ENCODE measurements around the gene MUC5AC.

The MUC5AC gene

GRCh38 chr11:1228101-1228821 lies 70.5 kb downstream of the MUC5AC start:
- Histone ChIP-seq H3K36me3 (ENCODE audit: insufficient read depth, low read length) (no peaks in the 10 kb centered on the region), H3K4me1 (ENCODE audit: insufficient read depth, low read length) (no peaks in the 10 kb centered on the region), H4K20me1 (ENCODE audit: insufficient read depth, low read length) (peaks cover 8% of the 10 kb centered on the region), H3K27ac (ENCODE audit: low read length) (no peak overlapping the region), H3K79me2 (ENCODE audit: insufficient read depth, low read length) (no peaks in the 10 kb centered on the region), H3K9me3 (ENCODE audit: insufficient read depth, low read length, severe bottlenecking) (no peaks in the 10 kb centered on the region), H3K4me2 (ENCODE audit: insufficient read depth, low read length) (no peak overlapping the region), H3K4me3 (ENCODE audit: low read depth in 1 of 2, low read length in 2 of 2) (no peak overlapping the region), H2AFZ (ENCODE audit: low read depth, low read length) (no peak overlapping the region), H3K27me3 (ENCODE audit: insufficient read depth, low read length, poor library complexity) (no peaks in the 10 kb centered on the region), H3K9ac (ENCODE audit: low read depth, low read length) (no peak overlapping the region)
- no peak; the same call in 2 of the 3 replicates for ATAC-seq (ENCODE audit: insufficient read depth, low read depth)
- DNase-seq: no peak
- no peak for TF ChIP-seq EZH2 (IDR thresholded peaks at IDR 0.05; ENCODE audit: borderline replicate concordance, low read depth, low read length, severe bottlenecking)
- TF ChIP-seq, protein P1, sequence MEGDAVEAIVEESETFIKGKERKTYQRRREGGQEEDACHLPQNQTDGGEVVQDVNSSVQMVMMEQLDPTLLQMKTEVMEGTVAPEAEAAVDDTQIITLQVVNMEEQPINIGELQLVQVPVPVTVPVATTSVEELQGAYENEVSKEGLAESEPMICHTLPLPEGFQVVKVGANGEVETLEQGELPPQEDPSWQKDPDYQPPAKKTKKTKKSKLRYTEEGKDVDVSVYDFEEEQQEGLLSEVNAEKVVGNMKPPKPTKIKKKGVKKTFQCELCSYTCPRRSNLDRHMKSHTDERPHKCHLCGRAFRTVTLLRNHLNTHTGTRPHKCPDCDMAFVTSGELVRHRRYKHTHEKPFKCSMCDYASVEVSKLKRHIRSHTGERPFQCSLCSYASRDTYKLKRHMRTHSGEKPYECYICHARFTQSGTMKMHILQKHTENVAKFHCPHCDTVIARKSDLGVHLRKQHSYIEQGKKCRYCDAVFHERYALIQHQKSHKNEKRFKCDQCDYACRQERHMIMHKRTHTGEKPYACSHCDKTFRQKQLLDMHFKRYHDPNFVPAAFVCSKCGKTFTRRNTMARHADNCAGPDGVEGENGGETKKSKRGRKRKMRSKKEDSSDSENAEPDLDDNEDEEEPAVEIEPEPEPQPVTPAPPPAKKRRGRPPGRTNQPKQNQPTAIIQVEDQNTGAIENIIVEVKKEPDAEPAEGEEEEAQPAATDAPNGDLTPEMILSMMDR (IDR thresholded peaks at IDR 0.05; ENCODE audit: borderline replicate concordance, extremely low read depth, low read length, poor library complexity, severe bottlenecking): no peak

DNA sequence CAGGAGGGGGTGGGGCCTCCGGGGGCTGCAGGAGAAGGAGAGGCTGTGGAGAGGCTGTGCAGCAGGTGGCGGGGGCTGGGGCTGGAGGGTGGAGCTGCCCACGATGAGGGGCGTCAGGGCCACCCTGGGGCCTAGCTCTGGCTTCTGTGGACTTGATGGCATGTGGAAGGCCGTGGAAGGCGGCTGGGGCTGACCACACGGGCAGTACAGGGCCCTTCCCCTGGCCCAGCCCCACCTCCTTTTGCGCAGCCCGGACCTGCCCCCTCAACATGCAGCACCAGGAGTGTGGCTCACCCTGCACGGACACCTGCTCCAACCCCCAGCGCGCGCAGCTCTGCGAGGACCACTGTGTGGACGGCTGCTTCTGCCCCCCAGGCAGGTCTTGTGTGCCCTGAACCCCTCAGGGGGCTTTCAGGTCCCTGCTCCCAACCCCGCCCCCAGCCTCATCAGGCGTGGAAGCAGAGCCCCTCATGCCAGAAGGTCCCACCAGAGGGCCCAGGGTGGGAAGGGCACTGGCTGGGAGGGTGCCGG lies 71.2 kb downstream of the MUC5AC start:
- Histone ChIP-seq H3K36me3 (ENCODE audit: insufficient read depth, low read length) (no peaks in the 10 kb centered on the region), H3K9ac (ENCODE audit: low read depth, low read length) (no peak overlapping the region), H3K27me3 (ENCODE audit: insufficient read depth, low read length, poor library complexity) (no peaks in the 10 kb centered on the region), H3K79me2 (ENCODE audit: insufficient read depth, low read length) (no peaks in the 10 kb centered on the region), H3K4me1 (ENCODE audit: insufficient read depth, low read length) (no peaks in the 10 kb centered on the region), H3K4me2 (ENCODE audit: insufficient read depth, low read length) (no peak overlapping the region), H3K27ac (ENCODE audit: low read length) (no peak overlapping the region), H3K4me3 (ENCODE audit: low read depth in 1 of 2, low read length in 2 of 2) (no peak overlapping the region), H2AFZ (ENCODE audit: low read depth, low read length) (no peak overlapping the region), H4K20me1 (ENCODE audit: insufficient read depth, low read length) (peaks cover 8% of the 10 kb centered on the region), H3K9me3 (ENCODE audit: insufficient read depth, low read length, severe bottlenecking) (no peaks in the 10 kb centered on the region)
- DNase-seq: no peak
- no peak for TF ChIP-seq EZH2 (IDR thresholded peaks at IDR 0.05; ENCODE audit: borderline replicate concordance, low read depth, low read length, severe bottlenecking)
- TF ChIP-seq, protein P1 (IDR thresholded peaks at IDR 0.05; ENCODE audit: borderline replicate concordance, extremely low read depth, low read length, poor library complexity, severe bottlenecking): no peak
- no peak for ATAC-seq (ENCODE audit: insufficient read depth, low read depth)

DNA sequence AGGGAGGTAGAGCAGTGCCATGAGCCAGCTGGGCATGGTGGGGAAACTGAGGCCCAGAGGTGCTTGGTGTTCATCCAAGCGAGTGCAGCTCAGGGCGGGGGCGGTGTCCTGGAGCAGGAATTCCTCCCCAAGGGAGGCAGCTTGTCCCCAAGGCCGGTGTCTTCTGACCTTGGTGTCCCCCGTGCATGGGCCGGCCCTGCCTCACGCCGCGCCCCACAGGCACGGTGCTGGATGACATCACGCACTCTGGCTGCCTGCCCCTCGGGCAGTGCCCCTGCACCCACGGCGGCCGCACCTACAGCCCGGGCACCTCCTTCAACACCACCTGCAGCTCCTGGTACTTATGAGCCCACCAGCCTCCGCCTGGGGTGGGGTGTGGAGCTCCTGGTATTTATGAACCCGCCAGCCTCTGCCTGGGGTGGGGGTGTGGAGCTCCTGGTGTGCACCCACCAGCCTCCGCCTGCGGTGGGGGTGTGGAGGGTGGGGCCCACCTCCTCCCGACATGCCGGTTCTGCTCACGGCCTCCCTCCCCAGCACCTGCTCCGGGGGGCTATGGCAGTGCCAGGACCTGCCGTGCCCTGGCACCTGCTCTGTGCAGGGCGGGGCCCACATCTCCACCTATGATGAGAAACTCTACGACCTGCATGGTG lies 71.8 kb downstream of the MUC5AC start:
- Histone ChIP-seq H3K36me3 (ENCODE audit: insufficient read depth, low read length) (no peaks in the 10 kb centered on the region), H3K9me3 (ENCODE audit: insufficient read depth, low read length, severe bottlenecking) (no peaks in the 10 kb centered on the region), H4K20me1 (ENCODE audit: insufficient read depth, low read length) (peaks cover 8% of the 10 kb centered on the region), H3K4me2 (ENCODE audit: insufficient read depth, low read length) (no peak overlapping the region), H2AFZ (ENCODE audit: low read depth, low read length) (no peak overlapping the region), H3K27me3 (ENCODE audit: insufficient read depth, low read length, poor library complexity) (no peaks in the 10 kb centered on the region), H3K9ac (ENCODE audit: low read depth, low read length) (no peak overlapping the region), H3K4me3 (ENCODE audit: low read depth in 1 of 2, low read length in 2 of 2) (no peak overlapping the region), H3K79me2 (ENCODE audit: insufficient read depth, low read length) (no peaks in the 10 kb centered on the region), H3K27ac (ENCODE audit: low read length) (no peak overlapping the region), H3K4me1 (ENCODE audit: insufficient read depth, low read length) (no peaks in the 10 kb centered on the region)
- no peak for TF ChIP-seq EZH2 (IDR thresholded peaks at IDR 0.05; ENCODE audit: borderline replicate concordance, low read depth, low read length, severe bottlenecking)
- TF ChIP-seq, protein P1 (IDR thresholded peaks at IDR 0.05; ENCODE audit: borderline replicate concordance, extremely low read depth, low read length, poor library complexity, severe bottlenecking): no peak
- ATAC-seq (ENCODE audit: insufficient read depth, low read depth) (no peak), DNase-seq (no peak)

Measured in DND-41 (cell line).